OCI-LY1 (cell line): ENCODE measurements around the gene CRTAC1.
"Not testable (repeated sequence)": the region's sequence is repeated elsewhere in the genome, so short reads cannot be mapped to it uniquely, and the experiment has no call there.

Experiments used
- H2AFZ ChIP-seq: fragments of 200-600 bp; sonication (generic), shearing (Covaris generic); 2 replicates; pipeline ENCODE4 v1.6.0; 2014; ENCODE audit warnings: antibody characterized with exemption, mild to moderate bottlenecking, low read length
- H3F3A ChIP-seq: fragments of 200-600 bp; sonication (generic), shearing (Covaris generic); 2 replicates; pipeline ENCODE4 v1.6.0; 2014; ENCODE audit warnings: mild to moderate bottlenecking, antibody characterized with exemption, low read length, moderate library complexity; ENCODE audit not compliant: insufficient read depth
- H3K27ac ChIP-seq: fragments of 200-600 bp; sonication (generic); 2 replicates; pipeline ENCODE4 v1.5.1; 2014; ENCODE audit warnings: low read length, mixed run types, mild to moderate bottlenecking, low read depth; ENCODE audit not compliant: poor library complexity, severe bottlenecking
- H3K27me3 ChIP-seq: fragments of 200-600 bp; sonication (generic); 2 replicates; pipeline ENCODE4 v1.6.0; 2014; ENCODE audit warnings: antibody characterized with exemption, mild to moderate bottlenecking, low read length, moderate library complexity; ENCODE audit not compliant: insufficient read depth
- H3K36me3 ChIP-seq: fragments of 200-600 bp; sonication (generic); 2 replicates; pipeline ENCODE4 v1.6.1; 2014; ENCODE audit warnings: mild to moderate bottlenecking, antibody characterized with exemption, low read length, moderate library complexity, mixed read lengths; ENCODE audit not compliant: insufficient read depth
- H3K4me1 ChIP-seq: fragments of 200-600 bp; sonication (generic); 2 replicates; pipeline ENCODE4 v1.5.1; 2014; ENCODE audit warnings: mild to moderate bottlenecking, low read length, moderate library complexity; ENCODE audit not compliant: insufficient read depth, severe bottlenecking
- H3K4me2 ChIP-seq: fragments of 200-600 bp; sonication (generic), shearing (Covaris generic); 2 replicates; pipeline ENCODE4 v1.6.1; 2014; ENCODE audit warnings: low read length
- H3K4me3 ChIP-seq: fragments of 200-600 bp; sonication (generic); 2 replicates; pipeline ENCODE4 v1.5.1; 2014; ENCODE audit warnings: low read length, low read depth, mild to moderate bottlenecking, mixed read lengths; ENCODE audit not compliant: poor library complexity, severe bottlenecking
- H3K79me2 ChIP-seq: fragments of 200-600 bp; shearing (Covaris generic); 2 replicates; pipeline ENCODE4 v1.6.1; 2016; ENCODE audit warnings: mixed run types, low read length, mixed read lengths; ENCODE audit not compliant: insufficient read depth
- H3K9ac ChIP-seq: fragments of 200-600 bp; sonication (generic), shearing (Covaris generic); 2 replicates; pipeline ENCODE4 v1.6.1; 2014; ENCODE audit warnings: mild to moderate bottlenecking, low read length, mixed read lengths
- H3K9me2 ChIP-seq: fragments of 200-600 bp; sonication (generic), shearing (Covaris generic); 2 replicates; pipeline ENCODE4 v1.6.1; 2014; ENCODE audit warnings: low read depth, mild to moderate bottlenecking, low read length, mixed read lengths
- H3K9me3 ChIP-seq: fragments of 200-600 bp; shearing (Covaris generic); 2 replicates; pipeline ENCODE4 v1.6.1; 2014; ENCODE audit warnings: low read length, mixed read lengths
- H4K20me1 ChIP-seq: fragments of 200-600 bp; sonication (generic), shearing (Covaris generic); 2 replicates; pipeline ENCODE4 v1.6.0; 2016; ENCODE audit warnings: mild to moderate bottlenecking, low read length; ENCODE audit not compliant: insufficient read depth
- EZH2 ChIP-seq: fragments of 200-600 bp; sonication (generic), shearing (Covaris generic); IDR thresholded peaks from 2 replicates; pipeline ENCODE4 v1.8.0; 2017; ENCODE audit warnings: borderline replicate concordance, mixed run types, mild to moderate bottlenecking, antibody characterized with exemption, low read length, moderate library complexity, mixed read lengths
- TF ChIP-seq, protein P1 (sequence below): fragments of 200-600 bp; sonication (generic), shearing (Covaris generic); IDR thresholded peaks from 2 replicates; pipeline ENCODE4 v1.5.1; 2017; ENCODE audit warnings: mild to moderate bottlenecking, antibody characterized with exemption, low read length, moderate library complexity, mixed read lengths

Gene CRTAC1

DNA sequence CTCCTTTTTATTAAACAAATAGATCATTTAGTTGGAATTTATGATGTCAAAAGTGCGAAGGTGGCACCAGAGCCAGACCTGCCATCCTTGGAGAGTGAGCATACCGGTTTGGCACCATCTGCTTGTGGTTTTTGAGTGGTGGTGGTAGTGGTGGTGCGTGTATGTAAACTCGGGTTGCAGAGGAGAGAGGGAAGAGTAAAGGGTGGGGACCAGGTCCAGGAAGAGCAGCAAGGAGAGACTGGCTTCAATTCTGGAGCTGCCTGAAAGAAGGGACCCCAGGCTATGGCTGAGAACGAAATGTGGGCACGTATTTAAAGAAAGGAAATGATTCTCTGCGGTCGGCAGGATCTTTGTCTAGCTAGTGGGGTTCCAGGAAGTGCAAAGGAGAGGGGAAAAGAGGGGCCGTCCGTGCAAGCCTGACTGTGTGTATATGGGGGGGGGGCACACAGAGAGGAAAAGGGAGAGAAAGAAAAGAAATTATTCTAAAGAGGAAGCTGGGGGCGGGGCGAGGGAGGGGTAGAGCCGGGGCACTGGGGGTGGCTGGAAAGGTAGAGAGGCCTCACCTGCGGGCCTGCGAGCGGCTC, 181.2 kb downstream of the CRTAC1 start:
- Histone ChIP-seq H3K4me3 (peak overlapping the region; percentile 46), H3K9ac (no peak overlapping the region), H3F3A (no peaks in the 10 kb centered on the region), H4K20me1 (no peaks in the 10 kb centered on the region), H3K36me3 (no peaks in the 10 kb centered on the region), H3K4me1 (no peaks in the 10 kb centered on the region), H2AFZ (no peak overlapping the region), H3K27me3 (no peaks in the 10 kb centered on the region), H3K9me3 (no peaks in the 10 kb centered on the region), H3K27ac (no peak overlapping the region), H3K79me2 (no peaks in the 10 kb centered on the region), H3K4me2 (peak overlapping the region; percentile 39), H3K9me2 (no peaks in the 10 kb centered on the region)
- TF ChIP-seq, protein P1, sequence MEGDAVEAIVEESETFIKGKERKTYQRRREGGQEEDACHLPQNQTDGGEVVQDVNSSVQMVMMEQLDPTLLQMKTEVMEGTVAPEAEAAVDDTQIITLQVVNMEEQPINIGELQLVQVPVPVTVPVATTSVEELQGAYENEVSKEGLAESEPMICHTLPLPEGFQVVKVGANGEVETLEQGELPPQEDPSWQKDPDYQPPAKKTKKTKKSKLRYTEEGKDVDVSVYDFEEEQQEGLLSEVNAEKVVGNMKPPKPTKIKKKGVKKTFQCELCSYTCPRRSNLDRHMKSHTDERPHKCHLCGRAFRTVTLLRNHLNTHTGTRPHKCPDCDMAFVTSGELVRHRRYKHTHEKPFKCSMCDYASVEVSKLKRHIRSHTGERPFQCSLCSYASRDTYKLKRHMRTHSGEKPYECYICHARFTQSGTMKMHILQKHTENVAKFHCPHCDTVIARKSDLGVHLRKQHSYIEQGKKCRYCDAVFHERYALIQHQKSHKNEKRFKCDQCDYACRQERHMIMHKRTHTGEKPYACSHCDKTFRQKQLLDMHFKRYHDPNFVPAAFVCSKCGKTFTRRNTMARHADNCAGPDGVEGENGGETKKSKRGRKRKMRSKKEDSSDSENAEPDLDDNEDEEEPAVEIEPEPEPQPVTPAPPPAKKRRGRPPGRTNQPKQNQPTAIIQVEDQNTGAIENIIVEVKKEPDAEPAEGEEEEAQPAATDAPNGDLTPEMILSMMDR, result no peak
- no peak for TF ChIP-seq EZH2

DNA sequence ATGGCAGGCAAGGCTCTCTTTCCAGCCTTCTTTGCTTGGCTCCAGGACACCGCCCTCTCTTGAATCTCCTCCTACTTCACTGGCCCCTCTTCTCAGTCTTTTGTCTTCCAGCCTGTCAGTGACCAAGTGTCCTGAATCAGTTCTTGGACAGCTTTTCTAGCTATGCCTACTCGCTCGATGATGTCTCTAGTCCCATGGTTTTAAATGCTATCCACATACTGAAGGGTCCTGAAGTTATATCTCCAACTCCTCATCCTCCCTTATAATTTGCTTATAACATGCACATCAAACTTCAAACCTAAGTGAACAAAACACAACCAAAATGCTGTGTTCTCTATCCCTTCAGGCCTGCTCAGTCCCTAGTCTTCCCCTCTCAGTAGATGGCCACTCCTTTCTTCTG, 185.7 kb downstream of the CRTAC1 start:
- Histone ChIP-seq H3K79me2 (no peaks in the 10 kb centered on the region), H3K9me3 (no peaks in the 10 kb centered on the region), H2AFZ (no peak overlapping the region), H4K20me1 (no peaks in the 10 kb centered on the region), H3K27me3 (no peaks in the 10 kb centered on the region), H3K4me1 (no peaks in the 10 kb centered on the region), H3K36me3 (no peaks in the 10 kb centered on the region), H3K9me2 (no peaks in the 10 kb centered on the region), H3K9ac (no peak overlapping the region), H3K4me2 (no peak overlapping the region), H3F3A (no peaks in the 10 kb centered on the region), H3K4me3 (no peak overlapping the region), H3K27ac (no peak overlapping the region)
- TF ChIP-seq, protein P1, result no peak
- TF ChIP-seq EZH2, result no peak

DNA sequence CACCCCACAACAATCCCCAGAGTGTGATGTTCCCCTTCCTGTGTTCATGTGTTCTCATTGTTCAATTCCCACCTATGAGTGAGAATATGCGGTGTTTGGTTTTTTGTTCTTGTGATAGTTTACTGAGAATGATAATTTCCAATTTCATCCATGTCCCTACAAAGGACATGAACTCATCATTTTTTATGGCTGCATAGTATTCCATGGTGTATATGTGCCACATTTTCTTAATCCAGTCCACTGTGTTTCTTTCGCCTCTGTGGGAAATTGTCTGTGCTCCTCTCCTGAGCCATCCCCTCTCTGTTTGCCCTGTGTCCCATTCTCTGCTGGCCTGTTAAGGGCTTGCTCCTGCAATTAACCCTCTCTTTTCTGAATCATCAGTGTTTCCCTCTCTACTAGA, 186.4 kb downstream of the CRTAC1 start:
- not testable (repeated sequence) for H3K9ac ChIP-seq

DNA sequence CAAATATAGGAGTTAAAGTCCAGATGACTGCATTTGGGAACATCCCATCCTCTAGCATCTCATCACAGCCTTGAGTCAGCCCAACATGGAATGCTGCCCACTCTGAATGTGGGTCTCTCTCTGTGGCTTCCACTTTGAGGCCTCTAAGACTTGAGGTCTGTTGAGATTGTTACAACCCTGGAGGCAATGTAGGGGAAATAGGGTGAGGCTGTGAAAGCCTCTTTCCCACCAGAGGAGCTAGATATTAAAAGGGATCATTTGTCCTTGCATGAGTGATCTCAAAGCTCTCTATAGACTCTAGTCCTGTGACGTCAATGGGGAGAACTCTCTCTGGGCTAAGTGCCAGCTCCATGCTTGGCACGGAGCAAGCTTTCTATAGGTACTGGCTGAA, 187.1 kb downstream of the CRTAC1 start:
- no peak overlapping the region for H3K4me2 ChIP-seq
- TF ChIP-seq, protein P1, result no peak
- no peak for TF ChIP-seq EZH2
- no peak overlapping the region for H3K27ac ChIP-seq
- no peaks in the 10 kb centered on the region for H3K79me2 ChIP-seq
- H2AFZ ChIP-seq, result no peak overlapping the region
- H3K9me3 ChIP-seq, result no peaks in the 10 kb centered on the region
- no peaks in the 10 kb centered on the region for H3K36me3 ChIP-seq
- no peak overlapping the region for H3K9ac ChIP-seq
- H3K9me2 ChIP-seq, result no peaks in the 10 kb centered on the region
- H3K4me1 ChIP-seq, result no peaks in the 10 kb centered on the region
- H4K20me1 ChIP-seq, result no peaks in the 10 kb centered on the region
- H3F3A ChIP-seq, result no peaks in the 10 kb centered on the region
- no peaks in the 10 kb centered on the region for H3K27me3 ChIP-seq
- no peak overlapping the region for H3K4me3 ChIP-seq

More for the DNA sequence above, 186.4 kb downstream of the CRTAC1 start:
- not testable (repeated sequence) for H2AFZ ChIP-seq, H3K36me3 ChIP-seq, H3K27ac ChIP-seq, H4K20me1 ChIP-seq, H3K79me2 ChIP-seq, H3K9me2 ChIP-seq, H3K27me3 ChIP-seq, H3F3A ChIP-seq, H3K4me3 ChIP-seq, H3K9me3 ChIP-seq, H3K4me1 ChIP-seq, H3K4me2 ChIP-seq
